GM23338 (cell line): ENCODE data around the gene GRIN3A.

Experiments used
- CREB1 ChIP-seq: fragments of 250-450 bp; sonication (Bioruptor Pico); IDR thresholded peaks from 2 replicates; pipeline ENCODE4 v1.5.0; 2020; ENCODE audit warnings: low read depth, mild to moderate bottlenecking, moderate library complexity
- EZH2 ChIP-seq: fragments of 200-600 bp; sonication (generic); IDR thresholded peaks from one replicate; pipeline ENCODE4 v1.8.0; 2017; ENCODE audit warnings: antibody characterized with exemption, mild to moderate bottlenecking, low read depth; ENCODE audit not compliant: unreplicated experiment
- EZH2phosphoT487 ChIP-seq: fragments of 200-600 bp; sonication (generic); IDR thresholded peaks from one replicate; pipeline ENCODE4 v1.8.1; 2018; ENCODE audit warnings: antibody characterized with exemption; ENCODE audit not compliant: unreplicated experiment
- JUNB ChIP-seq: IDR thresholded peaks from one replicate; pipeline ENCODE4 v1.6.1; 2016; ENCODE audit warnings: antibody characterized with exemption; ENCODE audit not compliant: unreplicated experiment
- NANOG ChIP-seq: IDR thresholded peaks from 2 replicates; pipeline ENCODE4 v1.6.1; 2016; ENCODE audit warnings: antibody characterized with exemption, borderline replicate concordance
- POLR2AphosphoS5 ChIP-seq: IDR thresholded peaks from 2 replicates; pipeline ENCODE4 v1.6.1; 2016; ENCODE audit warnings: antibody characterized with exemption, low read depth
- STAT1 ChIP-seq: IDR thresholded peaks from one replicate; pipeline ENCODE4 v1.6.1; 2016; ENCODE audit warnings: antibody characterized with exemption; ENCODE audit not compliant: unreplicated experiment
- ZNF114 ChIP-seq: fragments of 250-450 bp; sonication (Bioruptor Pico); IDR thresholded peaks from 2 replicates; pipeline ENCODE4 v1.5.0; 2020; ENCODE audit warnings: mild to moderate bottlenecking, moderate library complexity
- ZNF331 ChIP-seq: fragments of 250-450 bp; sonication (Bioruptor Pico); IDR thresholded peaks from 2 replicates; pipeline ENCODE4 v1.5.0; 2020; ENCODE audit warnings: low read depth, mild to moderate bottlenecking, moderate library complexity
- TF ChIP-seq, protein P1 (sequence below): fragments of 250-450 bp; sonication (Bioruptor Pico); IDR thresholded peaks from 2 replicates; pipeline ENCODE4 v1.5.0; 2020; ENCODE audit warnings: mild to moderate bottlenecking, moderate library complexity
- TF ChIP-seq, protein P2 (sequence below), 2 experiments: fragments of 200-600 bp in 1 of 2; sonication (generic) in 1 of 2; conservative IDR thresholded peaks; 2 replicates each; pipeline versions ENCODE4 v1.5.1 to v1.6.1; 2016 to 2017; ENCODE audit warnings: antibody characterized with exemption in 2 of 2, low read depth in 2 of 2, mild to moderate bottlenecking in 2 of 2, moderate library complexity in 1 of 2
- TF ChIP-seq, protein P3 (sequence below): IDR thresholded peaks from one replicate; pipeline ENCODE4 v1.6.1; 2018; ENCODE audit warnings: antibody characterized with exemption; ENCODE audit not compliant: unreplicated experiment

DNA sequence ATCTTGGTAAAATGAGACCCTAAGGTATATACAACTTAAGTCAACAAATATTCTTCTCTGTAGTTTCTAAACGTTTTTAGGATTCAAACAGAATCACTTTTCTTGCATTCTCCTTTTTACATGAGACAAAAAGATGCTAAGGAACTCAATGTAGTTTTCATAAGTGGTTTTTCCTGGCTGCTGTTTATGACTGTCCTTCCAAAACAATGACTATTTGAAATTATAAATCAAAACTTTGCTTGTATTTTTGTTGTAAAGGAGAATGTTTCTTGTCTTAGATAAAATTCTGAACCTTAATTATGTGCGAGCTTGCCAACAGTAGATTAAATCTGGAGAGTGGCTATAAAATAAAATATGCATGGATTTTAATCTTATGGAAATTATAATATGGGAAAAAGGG, 53.8 kb downstream of the GRIN3A start:
- TF ChIP-seq, protein P1, sequence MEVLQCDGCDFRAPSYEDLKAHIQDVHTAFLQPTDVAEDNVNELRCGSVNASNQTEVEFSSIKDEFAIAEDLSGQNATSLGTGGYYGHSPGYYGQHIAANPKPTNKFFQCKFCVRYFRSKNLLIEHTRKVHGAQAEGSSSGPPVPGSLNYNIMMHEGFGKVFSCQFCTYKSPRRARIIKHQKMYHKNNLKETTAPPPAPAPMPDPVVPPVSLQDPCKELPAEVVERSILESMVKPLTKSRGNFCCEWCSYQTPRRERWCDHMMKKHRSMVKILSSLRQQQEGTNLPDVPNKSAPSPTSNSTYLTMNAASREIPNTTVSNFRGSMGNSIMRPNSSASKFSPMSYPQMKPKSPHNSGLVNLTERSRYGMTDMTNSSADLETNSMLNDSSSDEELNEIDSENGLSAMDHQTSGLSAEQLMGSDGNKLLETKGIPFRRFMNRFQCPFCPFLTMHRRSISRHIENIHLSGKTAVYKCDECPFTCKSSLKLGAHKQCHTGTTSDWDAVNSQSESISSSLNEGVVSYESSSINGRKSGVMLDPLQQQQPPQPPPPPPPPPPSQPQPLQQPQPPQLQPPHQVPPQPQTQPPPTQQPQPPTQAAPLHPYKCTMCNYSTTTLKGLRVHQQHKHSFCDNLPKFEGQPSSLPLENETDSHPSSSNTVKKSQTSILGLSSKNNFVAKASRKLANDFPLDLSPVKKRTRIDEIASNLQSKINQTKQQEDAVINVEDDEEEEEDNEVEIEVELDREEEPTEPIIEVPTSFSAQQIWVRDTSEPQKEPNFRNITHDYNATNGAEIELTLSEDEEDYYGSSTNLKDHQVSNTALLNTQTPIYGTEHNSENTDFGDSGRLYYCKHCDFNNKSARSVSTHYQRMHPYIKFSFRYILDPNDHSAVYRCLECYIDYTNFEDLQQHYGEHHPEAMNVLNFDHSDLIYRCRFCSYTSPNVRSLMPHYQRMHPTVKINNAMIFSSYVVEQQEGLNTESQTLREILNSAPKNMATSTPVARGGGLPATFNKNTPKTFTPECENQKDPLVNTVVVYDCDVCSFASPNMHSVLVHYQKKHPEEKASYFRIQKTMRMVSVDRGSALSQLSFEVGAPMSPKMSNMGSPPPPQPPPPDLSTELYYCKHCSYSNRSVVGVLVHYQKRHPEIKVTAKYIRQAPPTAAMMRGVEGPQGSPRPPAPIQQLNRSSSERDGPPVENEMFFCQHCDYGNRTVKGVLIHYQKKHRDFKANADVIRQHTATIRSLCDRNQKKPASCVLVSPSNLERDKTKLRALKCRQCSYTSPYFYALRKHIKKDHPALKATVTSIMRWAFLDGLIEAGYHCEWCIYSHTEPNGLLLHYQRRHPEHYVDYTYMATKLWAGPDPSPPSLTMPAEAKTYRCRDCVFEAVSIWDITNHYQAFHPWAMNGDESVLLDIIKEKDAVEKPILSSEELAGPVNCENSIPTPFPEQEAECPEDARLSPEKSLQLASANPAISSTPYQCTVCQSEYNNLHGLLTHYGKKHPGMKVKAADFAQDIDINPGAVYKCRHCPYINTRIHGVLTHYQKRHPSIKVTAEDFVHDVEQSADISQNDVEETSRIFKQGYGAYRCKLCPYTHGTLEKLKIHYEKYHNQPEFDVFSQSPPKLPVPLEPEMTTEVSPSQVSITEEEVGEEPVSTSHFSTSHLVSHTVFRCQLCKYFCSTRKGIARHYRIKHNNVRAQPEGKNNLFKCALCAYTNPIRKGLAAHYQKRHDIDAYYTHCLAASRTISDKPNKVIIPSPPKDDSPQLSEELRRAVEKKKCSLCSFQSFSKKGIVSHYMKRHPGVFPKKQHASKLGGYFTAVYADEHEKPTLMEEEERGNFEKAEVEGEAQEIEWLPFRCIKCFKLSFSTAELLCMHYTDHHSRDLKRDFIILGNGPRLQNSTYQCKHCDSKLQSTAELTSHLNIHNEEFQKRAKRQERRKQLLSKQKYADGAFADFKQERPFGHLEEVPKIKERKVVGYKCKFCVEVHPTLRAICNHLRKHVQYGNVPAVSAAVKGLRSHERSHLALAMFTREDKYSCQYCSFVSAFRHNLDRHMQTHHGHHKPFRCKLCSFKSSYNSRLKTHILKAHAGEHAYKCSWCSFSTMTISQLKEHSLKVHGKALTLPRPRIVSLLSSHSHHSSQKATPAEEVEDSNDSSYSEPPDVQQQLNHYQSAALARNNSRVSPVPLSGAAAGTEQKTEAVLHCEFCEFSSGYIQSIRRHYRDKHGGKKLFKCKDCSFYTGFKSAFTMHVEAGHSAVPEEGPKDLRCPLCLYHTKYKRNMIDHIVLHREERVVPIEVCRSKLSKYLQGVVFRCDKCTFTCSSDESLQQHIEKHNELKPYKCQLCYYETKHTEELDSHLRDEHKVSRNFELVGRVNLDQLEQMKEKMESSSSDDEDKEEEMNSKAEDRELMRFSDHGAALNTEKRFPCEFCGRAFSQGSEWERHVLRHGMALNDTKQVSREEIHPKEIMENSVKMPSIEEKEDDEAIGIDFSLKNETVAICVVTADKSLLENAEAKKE (CRISPR knock-in tag), result no peak
- TF ChIP-seq, protein P2, sequence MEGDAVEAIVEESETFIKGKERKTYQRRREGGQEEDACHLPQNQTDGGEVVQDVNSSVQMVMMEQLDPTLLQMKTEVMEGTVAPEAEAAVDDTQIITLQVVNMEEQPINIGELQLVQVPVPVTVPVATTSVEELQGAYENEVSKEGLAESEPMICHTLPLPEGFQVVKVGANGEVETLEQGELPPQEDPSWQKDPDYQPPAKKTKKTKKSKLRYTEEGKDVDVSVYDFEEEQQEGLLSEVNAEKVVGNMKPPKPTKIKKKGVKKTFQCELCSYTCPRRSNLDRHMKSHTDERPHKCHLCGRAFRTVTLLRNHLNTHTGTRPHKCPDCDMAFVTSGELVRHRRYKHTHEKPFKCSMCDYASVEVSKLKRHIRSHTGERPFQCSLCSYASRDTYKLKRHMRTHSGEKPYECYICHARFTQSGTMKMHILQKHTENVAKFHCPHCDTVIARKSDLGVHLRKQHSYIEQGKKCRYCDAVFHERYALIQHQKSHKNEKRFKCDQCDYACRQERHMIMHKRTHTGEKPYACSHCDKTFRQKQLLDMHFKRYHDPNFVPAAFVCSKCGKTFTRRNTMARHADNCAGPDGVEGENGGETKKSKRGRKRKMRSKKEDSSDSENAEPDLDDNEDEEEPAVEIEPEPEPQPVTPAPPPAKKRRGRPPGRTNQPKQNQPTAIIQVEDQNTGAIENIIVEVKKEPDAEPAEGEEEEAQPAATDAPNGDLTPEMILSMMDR (conservative IDR thresholded peaks at IDR 0.05; ENCODE audit: low read depth in 2 of 2), result no peak
- TF ChIP-seq, protein P3, sequence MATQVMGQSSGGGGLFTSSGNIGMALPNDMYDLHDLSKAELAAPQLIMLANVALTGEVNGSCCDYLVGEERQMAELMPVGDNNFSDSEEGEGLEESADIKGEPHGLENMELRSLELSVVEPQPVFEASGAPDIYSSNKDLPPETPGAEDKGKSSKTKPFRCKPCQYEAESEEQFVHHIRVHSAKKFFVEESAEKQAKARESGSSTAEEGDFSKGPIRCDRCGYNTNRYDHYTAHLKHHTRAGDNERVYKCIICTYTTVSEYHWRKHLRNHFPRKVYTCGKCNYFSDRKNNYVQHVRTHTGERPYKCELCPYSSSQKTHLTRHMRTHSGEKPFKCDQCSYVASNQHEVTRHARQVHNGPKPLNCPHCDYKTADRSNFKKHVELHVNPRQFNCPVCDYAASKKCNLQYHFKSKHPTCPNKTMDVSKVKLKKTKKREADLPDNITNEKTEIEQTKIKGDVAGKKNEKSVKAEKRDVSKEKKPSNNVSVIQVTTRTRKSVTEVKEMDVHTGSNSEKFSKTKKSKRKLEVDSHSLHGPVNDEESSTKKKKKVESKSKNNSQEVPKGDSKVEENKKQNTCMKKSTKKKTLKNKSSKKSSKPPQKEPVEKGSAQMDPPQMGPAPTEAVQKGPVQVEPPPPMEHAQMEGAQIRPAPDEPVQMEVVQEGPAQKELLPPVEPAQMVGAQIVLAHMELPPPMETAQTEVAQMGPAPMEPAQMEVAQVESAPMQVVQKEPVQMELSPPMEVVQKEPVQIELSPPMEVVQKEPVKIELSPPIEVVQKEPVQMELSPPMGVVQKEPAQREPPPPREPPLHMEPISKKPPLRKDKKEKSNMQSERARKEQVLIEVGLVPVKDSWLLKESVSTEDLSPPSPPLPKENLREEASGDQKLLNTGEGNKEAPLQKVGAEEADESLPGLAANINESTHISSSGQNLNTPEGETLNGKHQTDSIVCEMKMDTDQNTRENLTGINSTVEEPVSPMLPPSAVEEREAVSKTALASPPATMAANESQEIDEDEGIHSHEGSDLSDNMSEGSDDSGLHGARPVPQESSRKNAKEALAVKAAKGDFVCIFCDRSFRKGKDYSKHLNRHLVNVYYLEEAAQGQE, result no peak
- no peak for TF ChIP-seq EZH2
- TF ChIP-seq POLR2AphosphoS5, result no peak
- no peak for TF ChIP-seq EZH2phosphoT487
- no peak for TF ChIP-seq ZNF331 (CRISPR knock-in tag)
- no peak for TF ChIP-seq CREB1 (CRISPR knock-in tag)
- no peak for TF ChIP-seq STAT1
- TF ChIP-seq ZNF114 (CRISPR knock-in tag), result no peak
- TF ChIP-seq NANOG, result no peak
- no peak for TF ChIP-seq JUNB
